GM19025 (cell line): ENCODE measurements around the gene ALPP.
"Not testable (repeated sequence)": the region's sequence is repeated elsewhere in the genome, so short reads cannot be mapped to it uniquely, and the experiment has no call there.

Experiments used
- ATAC-seq: cut with Tn5 transposase; IDR thresholded peaks from one replicate; pipeline ENCODE4 v1.9.1; 2021; ENCODE audit warnings: mild to moderate bottlenecking, low read depth, moderate library complexity; ENCODE audit not compliant: unreplicated experiment

Gene ALPP

DNA sequence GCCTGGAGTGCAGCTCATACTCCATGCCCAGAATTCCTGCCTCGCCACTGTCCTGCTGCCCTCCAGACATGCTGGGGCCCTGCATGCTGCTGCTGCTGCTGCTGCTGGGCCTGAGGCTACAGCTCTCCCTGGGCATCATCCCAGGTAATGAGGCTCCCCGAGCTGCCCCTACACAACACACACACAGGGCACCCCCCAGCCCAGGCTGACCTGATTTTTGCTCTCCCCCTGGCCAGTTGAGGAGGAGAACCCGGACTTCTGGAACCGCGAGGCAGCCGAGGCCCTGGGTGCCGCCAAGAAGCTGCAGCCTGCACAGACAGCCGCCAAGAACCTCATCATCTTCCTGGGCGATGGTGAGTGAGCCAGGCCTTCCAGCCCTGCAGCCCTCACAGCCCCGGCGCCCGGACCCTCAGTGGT, at the start of gene ALPP:
ALPP (plus strand) TSS at position 17 of the 417 bp plus-strand sequence; CDS start at position 69, 52 bp downstream.
- ATAC-seq, result not testable (repeated sequence)

- ATAC-seq, result no peak
Observed at GRCh38 chr2:232329716-232330067, 48.9 kb upstream of the ALPP start.

GRCh38 chr2:232330068-232330999, 48.2 kb upstream of the ALPP start:
- ATAC-seq, result no peak

DNA sequence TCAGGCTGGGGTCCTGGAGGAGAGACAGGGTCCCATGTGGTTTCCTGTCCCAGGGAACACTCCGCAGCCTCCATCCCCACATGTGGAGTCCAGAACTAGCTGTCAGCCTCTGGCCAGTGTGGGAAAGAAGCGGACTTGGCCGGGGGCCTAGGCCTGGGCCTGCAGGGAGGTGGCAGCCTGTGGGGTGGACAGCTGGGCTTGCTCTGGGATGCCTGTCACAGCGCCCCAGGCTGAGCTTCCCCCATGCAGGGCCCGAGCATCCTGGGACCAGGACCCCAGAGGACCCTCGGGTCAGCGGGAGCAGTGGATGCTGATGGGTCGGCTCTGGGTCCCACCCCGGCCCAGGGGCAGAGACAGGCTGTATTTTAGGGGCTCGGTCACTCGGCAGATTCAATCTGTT, 47.5 kb upstream of the ALPP start:
- ATAC-seq, result not testable (repeated sequence)

GRCh38 chr2:232331641-232332040, 46.9 kb upstream of the ALPP start:
- not testable (repeated sequence) for ATAC-seq

DNA sequence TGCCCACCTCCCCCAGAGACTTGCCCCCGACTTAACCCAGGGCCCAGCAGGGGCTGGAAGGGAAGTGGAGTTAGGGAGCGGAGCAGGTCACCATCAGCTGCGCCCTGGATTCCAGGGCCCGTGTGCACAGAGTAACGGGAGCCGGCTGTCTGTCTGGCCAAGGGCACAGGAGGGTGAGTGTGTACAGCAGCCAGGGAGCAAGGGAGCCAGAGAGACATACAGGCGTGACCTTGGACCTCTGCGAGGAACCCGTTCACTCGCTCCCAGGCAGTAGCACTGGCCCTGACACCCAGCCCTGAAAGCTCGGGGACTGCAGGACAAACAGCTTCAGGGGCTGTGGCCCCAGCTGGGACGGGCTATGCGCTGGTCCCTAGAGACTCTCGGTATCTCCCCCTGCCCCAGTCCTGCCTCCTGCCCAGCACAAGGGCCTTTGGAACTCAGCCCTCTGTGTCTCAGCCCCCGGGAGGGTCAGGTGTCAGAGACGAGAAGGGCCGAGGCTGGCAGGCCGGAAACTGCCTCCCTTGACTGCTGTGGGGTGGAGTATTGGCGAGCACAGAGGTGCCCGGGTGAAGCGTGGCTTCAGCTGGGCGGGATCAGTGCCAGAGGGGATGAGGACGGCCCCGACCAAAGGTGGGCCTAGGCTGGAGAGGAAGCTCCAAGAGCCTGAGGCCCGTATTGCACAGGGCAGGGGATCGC, 46.2 kb upstream of the ALPP start:
- not testable (repeated sequence) for ATAC-seq

- no peak for ATAC-seq
Observed at GRCh38 chr2:232332940-232333259, 45.7 kb upstream of the ALPP start.

DNA sequence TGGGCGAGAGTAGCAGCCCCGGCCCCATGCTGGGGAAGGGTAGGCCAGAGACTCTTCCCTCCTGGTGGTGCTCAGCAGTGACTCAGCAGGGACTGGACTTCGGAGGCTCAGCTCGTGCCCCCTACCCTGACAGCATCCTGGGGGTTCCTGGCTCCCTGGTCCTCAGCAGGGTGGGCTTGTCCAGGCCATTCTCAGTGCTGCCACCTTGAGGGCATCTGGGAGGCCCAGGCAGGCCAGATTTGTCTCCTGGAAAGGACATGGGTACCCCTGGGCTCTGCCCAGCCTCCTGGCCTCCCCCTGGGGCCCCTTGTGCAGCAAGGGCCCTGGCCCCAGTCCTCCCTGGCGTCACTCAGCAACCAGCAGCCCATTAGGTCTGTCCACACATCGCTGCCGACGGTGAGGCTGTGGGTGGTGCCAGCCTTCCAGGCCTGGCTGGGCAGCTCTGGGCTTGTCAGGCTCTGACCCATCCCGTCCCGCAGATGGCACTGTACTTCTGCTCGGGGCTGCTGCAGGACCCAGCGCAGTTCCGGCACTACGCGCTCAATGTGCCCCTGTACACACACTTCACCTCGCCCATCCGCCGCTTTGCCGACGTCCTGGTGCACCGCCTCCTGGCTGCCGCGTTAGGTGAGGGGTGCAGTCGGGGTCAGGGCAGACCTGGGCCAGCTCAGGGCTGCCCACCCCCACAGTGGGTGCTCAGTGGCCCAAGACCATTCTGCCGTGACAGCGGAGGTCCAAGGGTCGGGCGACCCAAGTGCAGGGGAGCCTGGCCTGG, 45.0 kb upstream of the ALPP start:
- ATAC-seq, result no peak

- ATAC-seq, result not testable (repeated sequence)
Observed at GRCh38 chr2:232334136-232334884, 44.2 kb upstream of the ALPP start.

DNA sequence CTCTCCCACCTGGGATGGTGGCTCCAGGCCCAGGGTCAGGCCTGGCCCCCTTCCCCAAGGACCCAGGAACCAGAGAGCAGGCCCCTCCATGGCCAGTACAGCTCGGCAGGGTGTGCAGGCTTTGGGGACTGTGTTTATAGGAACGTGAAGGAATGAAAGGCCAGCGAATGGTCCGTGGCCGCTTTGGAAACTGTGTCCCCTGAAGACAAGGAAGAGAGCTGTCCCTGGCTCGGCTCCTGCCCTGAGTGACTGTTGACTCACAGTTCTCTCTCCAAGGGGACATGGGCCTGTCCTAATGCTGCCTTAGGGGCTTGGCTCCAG, 43.7 kb upstream of the ALPP start:
- ATAC-seq, result not testable (repeated sequence)

- ATAC-seq, result not testable (repeated sequence)
Observed at GRCh38 chr2:232335206-232335858, 43.2 kb upstream of the ALPP start.

GRCh38 chr2:232335859-232336215, 42.7 kb upstream of the ALPP start:
- no peak for ATAC-seq

DNA sequence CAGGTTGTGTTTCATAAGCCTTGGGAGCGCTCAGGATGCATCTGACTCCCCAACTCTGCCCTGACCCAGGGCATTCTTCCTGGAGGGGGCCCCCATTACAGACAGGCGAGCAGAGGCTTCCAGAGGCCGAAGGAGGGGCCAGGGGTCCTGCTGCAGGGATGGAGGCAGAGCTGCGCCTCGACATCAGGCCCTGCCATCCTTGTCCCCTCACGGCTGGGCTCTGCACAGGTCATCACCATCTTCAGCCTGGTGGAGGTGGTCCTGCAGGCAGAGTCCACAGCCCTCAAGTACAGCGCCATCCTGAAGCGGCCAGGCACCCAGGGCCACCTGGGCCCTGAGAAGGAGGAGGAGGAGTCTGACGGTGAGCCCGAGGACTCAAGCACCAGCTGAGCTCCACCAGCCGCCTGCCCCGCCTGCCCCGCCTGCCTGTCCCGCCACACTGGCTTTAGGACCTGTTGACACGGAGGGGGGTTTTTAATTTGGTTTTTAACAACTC, 42.3 kb upstream of the ALPP start:
- ATAC-seq, result no peak

DNA sequence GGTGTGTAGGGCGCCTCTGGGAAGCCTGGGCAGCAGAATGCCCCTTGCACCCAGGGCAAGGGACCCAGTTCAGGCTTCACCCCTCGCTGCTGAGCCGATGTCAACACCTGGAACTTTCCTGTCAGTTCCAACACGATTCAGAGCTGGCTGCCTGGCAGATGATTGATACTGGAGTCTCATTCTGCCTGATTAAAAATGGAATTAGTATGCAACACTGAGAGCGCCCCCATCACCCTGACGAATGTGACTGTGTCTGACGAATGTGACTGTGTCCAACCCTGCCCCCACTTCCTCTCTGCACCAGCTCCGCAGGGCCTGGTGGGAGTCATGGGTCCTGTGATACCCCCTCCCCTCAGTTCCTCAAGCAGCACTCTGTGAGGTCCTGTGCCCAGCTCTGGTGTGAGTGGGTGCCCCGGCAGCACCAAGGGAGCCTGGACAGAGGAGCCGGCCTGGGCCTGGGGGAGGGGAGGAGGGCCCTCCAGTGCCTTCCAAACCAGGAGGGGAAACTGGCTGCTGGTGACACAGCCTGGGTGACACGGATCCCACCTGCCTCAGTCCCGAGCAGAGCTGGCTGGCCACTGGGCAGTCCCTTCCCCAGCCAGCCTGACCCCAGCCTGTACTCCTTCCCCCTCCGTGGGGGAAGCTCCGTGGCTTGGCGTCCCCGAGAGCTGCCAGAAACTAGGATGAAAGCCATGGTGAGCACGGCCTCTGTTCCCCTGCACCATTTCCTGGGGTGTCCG, 41.4 kb upstream of the ALPP start:
- ATAC-seq, result no peak

GRCh38 chr2:232338094-232338758, 40.3 kb upstream of the ALPP start:
- ATAC-seq, result not testable (repeated sequence)

- ATAC-seq, result no peak
Observed at GRCh38 chr2:232338759-232339106, 39.8 kb upstream of the ALPP start.

GRCh38 chr2:232339121-232340081, 39.1 kb upstream of the ALPP start:
- ATAC-seq, result no peak
